ENCODE data around the gene RALGPS1. TPM values are rescaled to one million over a fixed set of nuclear protein-coding genes. Genes with fewer than 3 reads are reported as not detected.

Gene RALGPS1
- total RNA-seq, 2 experiments from 2014 or later: 1.9 to 2.2 TPM

- no peaks in the 10 kb centered on the region for H3K4me1 Mint-ChIP-seq
- DNase-seq: peak; percentile 31
- H3K36me3 Mint-ChIP-seq (ENCODE audit: low read depth): no peaks in the 10 kb centered on the region
- POLR2A ChIA-PET: no interaction called here
- H3K9me3 Mint-ChIP-seq: no peaks in the 10 kb centered on the region
- no peak overlapping the region for H3K27ac Mint-ChIP-seq
- CTCF ChIA-PET: interaction anchor here (1.2 kb wide), 1 partner anchor 18 kb away, joined by 5 read pairs; no protein-coding TSS in a partner anchor
- peaks cover 16% of the 10 kb centered on the region for H3K27me3 Mint-ChIP-seq
- H3K4me3 Mint-ChIP-seq: no peak overlapping the region
These were observed 32.9 kb downstream of the RALGPS1 start for GRCh38 chr9:126947529-126947928.

GRCh38 chr9:126952205-126952977 is 37.8 kb downstream of the RALGPS1 start:
- no peaks in the 10 kb centered on the region for H3K36me3 Mint-ChIP-seq (ENCODE audit: low read depth)
- no peaks in the 10 kb centered on the region for H3K4me1 Mint-ChIP-seq
- ChIA-PET POLR2A (no interaction called here), CTCF (interaction anchor here (1.4 kb wide), 2 partner anchors 11 to 182 kb away, joined by 3 to 5 read pairs; no protein-coding TSS in a partner anchor)
- H3K27me3 Mint-ChIP-seq: peaks cover 17% of the 10 kb centered on the region
- H3K4me3 Mint-ChIP-seq: no peak overlapping the region
- H3K27ac Mint-ChIP-seq: no peak overlapping the region
- no peak for DNase-seq
- no peaks in the 10 kb centered on the region for H3K9me3 Mint-ChIP-seq

- Mint-ChIP-seq H3K9me3 (no peaks in the 10 kb centered on the region), H3K27ac (no peak overlapping the region), H3K4me1 (no peaks in the 10 kb centered on the region), H3K4me3 (no peak overlapping the region), H3K27me3 (peaks cover 18% of the 10 kb centered on the region), H3K36me3 (ENCODE audit: low read depth) (no peaks in the 10 kb centered on the region)
- ChIA-PET CTCF (interaction anchor here (1.4 kb wide), 2 partner anchors 12 to 181 kb away, joined by 3 to 5 read pairs; no protein-coding TSS in a partner anchor), POLR2A (no interaction called here)
- DNase-seq: no peak
These were observed 38.6 kb downstream of the RALGPS1 start for GRCh38 chr9:126953041-126953809.

- no peak for DNase-seq
- no peaks in the 10 kb centered on the region for H3K4me1 Mint-ChIP-seq
- no peaks in the 10 kb centered on the region for H3K36me3 Mint-ChIP-seq (ENCODE audit: low read depth)
- no peak overlapping the region for H3K27ac Mint-ChIP-seq
- ChIA-PET CTCF (interaction anchor here (1.0 kb wide), 1 partner anchor 8 kb away, joined by 3 read pairs; no protein-coding TSS in a partner anchor), POLR2A (no interaction called here)
- H3K4me3 Mint-ChIP-seq: no peak overlapping the region
- H3K9me3 Mint-ChIP-seq: no peaks in the 10 kb centered on the region
- peaks cover 33% of the 10 kb centered on the region for H3K27me3 Mint-ChIP-seq
These were observed 41.2 kb downstream of the RALGPS1 start for GRCh38 chr9:126955811-126956210.

GRCh38 chr9:126956917-126957686 is 42.5 kb downstream of the RALGPS1 start:
- H3K4me3 Mint-ChIP-seq: no peak overlapping the region
- H3K9me3 Mint-ChIP-seq: no peaks in the 10 kb centered on the region
- no peaks in the 10 kb centered on the region for H3K4me1 Mint-ChIP-seq
- H3K27me3 Mint-ChIP-seq: peaks cover 30% of the 10 kb centered on the region
- ChIA-PET CTCF (no interaction called here), POLR2A (no interaction called here)
- H3K27ac Mint-ChIP-seq: no peak overlapping the region
- no peaks in the 10 kb centered on the region for H3K36me3 Mint-ChIP-seq (ENCODE audit: low read depth)
- no peak for DNase-seq

- DNase-seq: no peak
- no peaks in the 10 kb centered on the region for H3K9me3 Mint-ChIP-seq
- H3K27me3 Mint-ChIP-seq: peaks cover 24% of the 10 kb centered on the region
- H3K4me3 Mint-ChIP-seq: no peak overlapping the region
- H3K27ac Mint-ChIP-seq: no peak overlapping the region
- ChIA-PET POLR2A (no interaction called here), CTCF (interaction anchor here (1.4 kb wide), 1 partner anchor 21 kb away, joined by 4 read pairs; no protein-coding TSS in a partner anchor)
- no peaks in the 10 kb centered on the region for H3K4me1 Mint-ChIP-seq
- H3K36me3 Mint-ChIP-seq (ENCODE audit: low read depth): no peaks in the 10 kb centered on the region
These were observed 43.1 kb downstream of the RALGPS1 start for GRCh38 chr9:126957687-126958053.

GRCh38 chr9:126959336-126959735 is 44.8 kb downstream of the RALGPS1 start:
- no peaks in the 10 kb centered on the region for H3K36me3 Mint-ChIP-seq (ENCODE audit: low read depth)
- no peak overlapping the region for H3K27ac Mint-ChIP-seq
- no peaks in the 10 kb centered on the region for H3K4me1 Mint-ChIP-seq
- peaks cover 19% of the 10 kb centered on the region for H3K27me3 Mint-ChIP-seq
- DNase-seq: no peak
- CTCF ChIA-PET: no interaction called here
- no peaks in the 10 kb centered on the region for H3K9me3 Mint-ChIP-seq
- POLR2A ChIA-PET: no interaction called here
- no peak overlapping the region for H3K4me3 Mint-ChIP-seq

GRCh38 chr9:126959917-126960316 is 45.3 kb downstream of the RALGPS1 start:
- Mint-ChIP-seq H3K4me3 (no peak overlapping the region), H3K4me1 (no peaks in the 10 kb centered on the region), H3K27me3 (peaks cover 24% of the 10 kb centered on the region), H3K9me3 (no peaks in the 10 kb centered on the region), H3K36me3 (ENCODE audit: low read depth) (no peaks in the 10 kb centered on the region), H3K27ac (no peak overlapping the region)
- DNase-seq: no peak
- POLR2A ChIA-PET: no interaction called here
- CTCF ChIA-PET: interaction anchor here (1.0 to 1.2 kb wide), 2 partner anchors 26 to 201 kb away, joined by 3 read pairs; no protein-coding TSS in a partner anchor

GRCh38 chr9:126962336-126962735 is 47.8 kb downstream of the RALGPS1 start:
- POLR2A ChIA-PET: no interaction called here
- peaks cover 26% of the 10 kb centered on the region for H3K27me3 Mint-ChIP-seq

GRCh38 chr9:126965077-126965476 is 50.5 kb downstream of the RALGPS1 start:
- Mint-ChIP-seq H3K4me3 (no peak overlapping the region), H3K9me3 (no peaks in the 10 kb centered on the region), H3K36me3 (ENCODE audit: low read depth) (no peaks in the 10 kb centered on the region), H3K27me3 (peaks cover 18% of the 10 kb centered on the region), H3K27ac (no peak overlapping the region), H3K4me1 (peaks cover 3% of the 10 kb centered on the region)
- CTCF ChIA-PET: interaction anchor here (0.9 to 1.7 kb wide), 6 partner anchors 10 to 239 kb away, joined by 3 to 9 read pairs (median 4); no protein-coding TSS in a partner anchor
- DNase-seq: no peak
- POLR2A ChIA-PET: no interaction called here

More at GRCh38 chr9:126962336-126962735, 47.8 kb downstream of the RALGPS1 start:
- Mint-ChIP-seq H3K4me3 (no peak overlapping the region), H3K27ac (no peak overlapping the region), H3K4me1 (peaks cover 3% of the 10 kb centered on the region), H3K9me3 (no peaks in the 10 kb centered on the region), H3K36me3 (ENCODE audit: low read depth) (no peaks in the 10 kb centered on the region)
- CTCF ChIA-PET: interaction anchor here (1.3 kb wide), 1 partner anchor 36 kb away, joined by 3 read pairs; no protein-coding TSS in a partner anchor
- DNase-seq: no peak

GRCh38 chr9:126965541-126966428 is 51.2 kb downstream of the RALGPS1 start:
- no peak overlapping the region for H3K27ac Mint-ChIP-seq
- no peak overlapping the region for H3K4me3 Mint-ChIP-seq
- H3K9me3 Mint-ChIP-seq: no peaks in the 10 kb centered on the region
- H3K4me1 Mint-ChIP-seq: peaks cover 7% of the 10 kb centered on the region
- POLR2A ChIA-PET: no interaction called here
- peaks cover 20% of the 10 kb centered on the region for H3K27me3 Mint-ChIP-seq
- peak; percentile 59 for DNase-seq
- CTCF ChIA-PET: interaction anchor here (0.6 to 1.7 kb wide), 7 partner anchors 9 to 238 kb away, joined by 3 to 9 read pairs (median 4); no protein-coding TSS in a partner anchor
- no peaks in the 10 kb centered on the region for H3K36me3 Mint-ChIP-seq (ENCODE audit: low read depth)

GRCh38 chr9:126971261-126971660 is 56.7 kb downstream of the RALGPS1 start:
- H3K9me3 Mint-ChIP-seq: no peaks in the 10 kb centered on the region
- ChIA-PET CTCF (no interaction called here), POLR2A (no interaction called here)
- H3K4me1 Mint-ChIP-seq: peaks cover 4% of the 10 kb centered on the region
- no peak overlapping the region for H3K4me3 Mint-ChIP-seq
- H3K36me3 Mint-ChIP-seq (ENCODE audit: low read depth): no peaks in the 10 kb centered on the region
- peaks cover 32% of the 10 kb centered on the region for H3K27me3 Mint-ChIP-seq
- H3K27ac Mint-ChIP-seq: no peak overlapping the region
- no peak for DNase-seq
